Memory B cell (primary cell): ENCODE data around the gene CELSR1.
"Not testable (repeated sequence)": the region's sequence is repeated elsewhere in the genome, so short reads cannot be mapped to it uniquely, and the experiment has no call there.

Source experiments
- ATAC-seq: fragments of 150-1000 bp; cut with Tn5 transposase; 2 replicates; pipeline ENCODE4 v1.10.0; 2021; ENCODE audit warnings: low read depth, mild to moderate bottlenecking, moderate library complexity
- DNase-seq, 2 donors: peaks; one replicate each; pipeline ENCODE4 v3.0.0; 2022; ENCODE audit warnings: low spot score in 2 of 2
- H3K27ac Mint-ChIP-seq: one replicate; pipeline ENCODE4 v1.8.0; 2022; ENCODE audit warnings: mild to moderate bottlenecking, moderate library complexity, mixed read lengths
- H3K27me3 Mint-ChIP-seq: one replicate; pipeline ENCODE4 v1.8.0; 2022; ENCODE audit warnings: mixed read lengths
- H3K36me3 Mint-ChIP-seq: one replicate; pipeline ENCODE4 v1.8.0; 2022; ENCODE audit warnings: mild to moderate bottlenecking, mixed read lengths
- H3K4me1 Mint-ChIP-seq: one replicate; pipeline ENCODE4 v1.8.0; 2022; ENCODE audit warnings: mixed read lengths
- H3K4me3 Mint-ChIP-seq: one replicate; pipeline ENCODE4 v1.8.0; 2022; ENCODE audit warnings: mild to moderate bottlenecking, moderate library complexity, mixed read lengths
- H3K9me3 Mint-ChIP-seq: one replicate; pipeline ENCODE4 v1.8.0; 2022; ENCODE audit warnings: mixed read lengths

Gene CELSR1

DNA sequence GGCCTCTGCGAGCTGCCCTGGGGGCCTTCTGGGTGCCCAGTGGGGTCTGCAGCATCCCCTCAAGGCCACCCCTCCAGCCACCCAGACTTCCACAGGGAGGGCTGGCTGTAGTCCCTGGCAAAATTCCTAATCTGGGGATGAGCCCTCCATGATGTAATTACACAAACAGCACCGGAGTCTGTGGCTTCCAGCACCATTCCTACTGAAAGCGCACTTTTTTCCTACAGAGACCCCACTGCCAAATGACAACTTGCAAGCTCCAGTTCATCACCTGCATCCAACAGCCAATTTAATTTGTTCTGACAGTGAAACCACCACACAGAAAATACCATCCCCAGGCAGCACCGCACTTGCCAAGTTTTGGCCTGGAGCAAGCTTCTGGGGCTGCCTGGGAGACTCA, 131.5 kb downstream of the CELSR1 start:
- no peaks in the 10 kb centered on the region for H3K9me3 Mint-ChIP-seq
- no peaks in the 10 kb centered on the region for H3K27me3 Mint-ChIP-seq
- DNase-seq (no peak), ATAC-seq (no peak)
- peaks cover 15% of the 10 kb centered on the region for H3K36me3 Mint-ChIP-seq
- no peak overlapping the region for H3K4me3 Mint-ChIP-seq
- H3K4me1 Mint-ChIP-seq: peaks cover 3% of the 10 kb centered on the region
- H3K27ac Mint-ChIP-seq: no peak overlapping the region

DNA sequence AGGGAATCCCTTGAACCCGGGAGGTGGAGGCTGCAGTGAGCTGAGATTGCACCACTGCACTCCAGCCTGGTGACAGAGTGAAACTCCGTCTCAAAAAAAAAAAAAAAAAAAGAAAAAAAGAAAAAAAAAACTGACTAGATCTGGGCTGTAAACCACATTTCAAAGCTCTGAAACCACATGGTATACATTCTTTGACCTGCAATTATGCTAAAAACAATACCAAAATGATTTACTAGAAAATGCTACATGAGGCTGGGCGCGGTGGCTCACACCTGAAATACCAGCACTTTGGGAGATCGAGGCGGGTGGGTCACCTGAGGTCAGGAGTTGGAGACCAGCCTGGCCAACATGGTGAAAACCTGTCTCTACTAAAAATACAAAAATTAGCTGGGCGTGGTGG, 133.5 kb downstream of the CELSR1 start:
- not testable (repeated sequence) for H3K27ac Mint-ChIP-seq, DNase-seq, H3K4me3 Mint-ChIP-seq, H3K4me1 Mint-ChIP-seq, ATAC-seq, H3K9me3 Mint-ChIP-seq, H3K27me3 Mint-ChIP-seq
- peaks cover 14% of the 10 kb centered on the region for H3K36me3 Mint-ChIP-seq

DNA sequence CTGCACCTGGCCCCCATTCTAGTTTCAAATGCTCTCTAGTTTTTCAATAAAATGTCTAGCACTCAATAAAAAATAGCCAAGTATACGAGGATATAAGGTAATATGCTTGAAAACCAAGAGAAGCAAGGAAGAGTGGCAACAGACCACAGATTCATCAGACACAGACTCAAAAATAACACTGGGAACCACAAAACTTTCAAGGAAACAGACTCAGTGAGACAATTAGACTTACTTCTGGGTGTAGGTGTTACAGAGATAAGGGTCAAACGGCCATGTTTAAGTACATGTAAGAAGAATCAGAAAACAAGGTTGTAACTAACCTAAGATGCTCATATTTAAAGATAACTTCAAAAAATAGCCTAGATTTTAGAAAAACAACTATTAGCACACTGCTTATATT, 134.9 kb downstream of the CELSR1 start:
- Mint-ChIP-seq H3K27ac (no peak overlapping the region), H3K36me3 (peaks cover 10% of the 10 kb centered on the region)

DNA sequence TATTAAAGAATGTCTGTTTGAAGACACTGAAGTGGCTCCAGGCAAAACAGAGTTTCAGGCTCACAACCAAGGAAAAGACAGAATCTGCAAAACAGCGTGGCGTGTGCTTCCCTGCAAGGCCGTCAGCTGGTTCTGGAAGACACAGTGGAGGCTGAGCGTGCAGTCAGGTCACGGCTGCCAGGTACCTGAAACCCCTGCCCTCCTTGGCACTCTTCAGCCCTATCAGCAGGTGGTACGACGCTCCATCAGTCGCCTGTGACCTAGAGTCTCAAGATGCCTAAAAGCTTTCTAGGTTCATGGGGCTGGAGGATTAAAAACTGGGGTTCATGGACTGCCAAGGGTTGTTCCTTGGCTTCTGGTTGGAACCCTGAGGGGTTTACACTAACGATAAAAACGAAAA, 136.1 kb downstream of the CELSR1 start:
- H3K27me3 Mint-ChIP-seq: no peaks in the 10 kb centered on the region
- no peak overlapping the region for H3K4me3 Mint-ChIP-seq
- DNase-seq (no peak), ATAC-seq (no peak)
- no peaks in the 10 kb centered on the region for H3K9me3 Mint-ChIP-seq
- no peaks in the 10 kb centered on the region for H3K4me1 Mint-ChIP-seq
- peaks cover 6% of the 10 kb centered on the region for H3K36me3 Mint-ChIP-seq
- no peak overlapping the region for H3K27ac Mint-ChIP-seq

More for the DNA sequence above, 134.9 kb downstream of the CELSR1 start:
- no peaks in the 10 kb centered on the region for H3K27me3 Mint-ChIP-seq
- H3K4me1 Mint-ChIP-seq: peaks cover 3% of the 10 kb centered on the region
- no peak for ATAC-seq
- DNase-seq: no peak
- no peak overlapping the region for H3K4me3 Mint-ChIP-seq
- no peaks in the 10 kb centered on the region for H3K9me3 Mint-ChIP-seq

DNA sequence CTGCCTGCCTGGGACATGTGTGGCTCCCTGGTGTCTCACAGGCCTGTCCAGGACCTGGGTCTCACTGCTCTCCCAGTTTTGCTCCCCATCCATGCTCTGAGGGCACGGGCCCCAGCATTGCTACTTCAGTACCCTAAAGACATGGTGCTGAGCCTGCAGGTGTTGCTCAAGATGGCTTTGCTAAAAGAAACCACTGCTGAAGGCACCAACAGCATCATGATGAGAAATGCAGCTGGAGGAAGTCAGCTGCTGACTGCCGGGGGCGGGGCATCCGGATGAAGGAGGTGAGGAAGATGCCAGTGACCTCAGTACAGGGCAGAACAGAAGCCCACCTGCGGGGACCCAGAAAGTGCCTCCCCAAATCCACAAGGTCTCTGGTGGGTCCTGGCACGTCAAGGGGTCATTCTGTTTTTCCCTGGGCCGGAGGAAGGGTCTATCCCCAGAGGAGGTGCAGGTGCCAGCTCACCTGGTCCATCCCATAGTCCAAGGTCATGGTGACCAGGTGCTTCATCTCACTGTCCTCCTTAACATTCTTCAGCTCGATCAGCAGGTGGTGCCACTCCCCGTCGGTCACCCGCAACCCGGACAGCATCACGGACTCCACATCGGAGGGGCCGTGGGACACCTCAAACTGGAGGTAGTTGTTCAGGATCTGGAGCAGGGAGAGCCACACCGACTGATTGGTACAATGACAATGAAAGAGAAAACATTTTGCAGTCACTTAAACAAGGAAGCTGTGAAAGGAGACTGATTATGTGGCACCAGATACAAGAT, 138.0 kb downstream of the CELSR1 start:
- ATAC-seq (no peak), DNase-seq (no peak)
- Mint-ChIP-seq H3K36me3 (peaks cover 10% of the 10 kb centered on the region), H3K9me3 (no peaks in the 10 kb centered on the region), H3K4me1 (no peaks in the 10 kb centered on the region), H3K27me3 (no peaks in the 10 kb centered on the region), H3K27ac (no peak overlapping the region), H3K4me3 (no peak overlapping the region)

DNA sequence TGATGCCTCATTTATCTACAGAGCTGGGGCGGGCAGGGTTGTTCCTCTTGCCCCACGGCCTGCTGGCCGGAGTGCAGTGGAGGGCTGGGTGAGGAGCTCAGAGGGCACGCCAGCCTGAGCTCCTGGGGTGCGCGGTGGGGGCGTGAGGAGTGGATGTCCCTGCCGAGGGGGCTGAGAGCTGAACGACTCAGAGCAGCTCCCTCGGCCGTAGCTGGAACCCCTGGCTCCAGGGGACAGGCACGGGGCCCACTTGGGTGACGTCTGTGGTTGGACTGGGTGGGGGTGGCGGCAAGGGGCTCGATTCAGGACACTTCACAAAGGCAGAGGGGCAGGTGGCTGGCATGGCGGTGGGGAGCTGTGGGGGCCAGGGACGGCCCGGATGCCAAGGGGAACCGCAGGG, 139.5 kb downstream of the CELSR1 start:
- Mint-ChIP-seq H3K27ac (no peak overlapping the region), H3K4me1 (no peaks in the 10 kb centered on the region), H3K36me3 (peaks cover 12% of the 10 kb centered on the region), H3K27me3 (no peaks in the 10 kb centered on the region), H3K4me3 (no peak overlapping the region), H3K9me3 (no peaks in the 10 kb centered on the region)
- ATAC-seq (no peak), DNase-seq (no peak)

DNA sequence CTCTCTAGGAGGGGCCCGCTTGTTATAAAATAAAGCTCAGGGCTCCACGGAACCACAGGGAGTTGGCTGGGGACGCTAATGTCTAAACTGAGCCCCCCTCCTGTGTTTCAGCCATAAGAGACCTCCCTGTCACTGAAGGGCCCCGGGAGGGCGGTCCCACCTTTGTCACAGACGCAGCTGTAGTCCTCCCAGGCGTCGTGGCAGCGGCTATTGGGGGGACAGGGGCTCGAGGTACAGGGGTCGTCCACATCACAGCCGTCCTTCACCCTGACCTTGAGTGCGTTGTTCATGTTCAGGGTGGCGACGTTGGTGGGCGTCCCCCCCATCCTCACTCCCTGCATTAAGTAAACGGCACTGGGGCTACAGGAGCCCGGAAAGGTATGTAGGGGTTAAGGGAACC, 139.9 kb downstream of the CELSR1 start:
- DNase-seq (no peak), ATAC-seq (no peak)
- Mint-ChIP-seq H3K27me3 (no peaks in the 10 kb centered on the region), H3K36me3 (peaks cover 10% of the 10 kb centered on the region), H3K9me3 (no peaks in the 10 kb centered on the region), H3K27ac (no peak overlapping the region), H3K4me1 (no peaks in the 10 kb centered on the region), H3K4me3 (no peak overlapping the region)

DNA sequence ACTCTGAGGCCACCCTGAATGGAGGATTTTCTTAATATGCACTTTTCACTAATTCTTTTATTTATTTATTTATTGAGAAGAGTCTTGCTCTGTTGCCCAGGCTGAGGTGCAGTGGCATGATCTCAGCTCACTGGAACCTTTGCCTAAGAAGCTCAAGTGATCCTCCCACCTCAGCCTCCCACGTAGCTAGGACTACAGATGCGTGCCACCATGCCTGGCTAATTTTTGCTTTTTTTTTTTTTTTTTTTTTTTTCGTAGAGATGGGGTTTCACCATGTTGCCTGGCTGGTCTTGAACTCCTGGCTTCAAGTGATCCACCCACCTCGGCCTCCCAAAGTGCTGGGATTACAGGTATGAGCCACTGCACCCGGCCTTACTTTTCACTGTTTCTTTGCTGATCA, 140.4 kb downstream of the CELSR1 start:
- H3K4me1 Mint-ChIP-seq, H3K27ac Mint-ChIP-seq, H3K9me3 Mint-ChIP-seq, ATAC-seq, H3K27me3 Mint-ChIP-seq, H3K4me3 Mint-ChIP-seq, DNase-seq: not testable (repeated sequence)
- H3K36me3 Mint-ChIP-seq: peaks cover 10% of the 10 kb centered on the region

DNA sequence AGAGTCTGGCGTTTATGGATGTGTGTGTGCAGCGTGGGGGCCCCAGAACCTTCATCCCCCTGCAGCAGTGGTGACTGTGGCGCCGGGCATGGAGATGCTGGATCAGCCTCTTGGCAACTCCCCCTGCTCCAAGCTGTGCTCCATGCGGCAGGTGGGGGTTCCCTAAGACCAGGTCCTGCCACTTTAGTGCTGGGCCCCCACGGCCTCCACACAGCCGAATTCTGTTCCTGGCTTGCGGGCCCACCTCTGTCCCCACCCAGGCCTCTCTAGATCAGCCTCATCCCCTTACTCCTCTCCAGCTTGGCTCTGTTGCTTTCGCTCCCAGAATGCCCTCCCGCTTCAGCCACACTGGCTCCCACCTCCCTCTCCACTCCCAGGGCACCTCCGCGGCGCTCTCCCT, 142.3 kb downstream of the CELSR1 start:
- Mint-ChIP-seq H3K4me1 (no peaks in the 10 kb centered on the region), H3K27ac (no peak overlapping the region), H3K36me3 (peaks cover 11% of the 10 kb centered on the region), H3K4me3 (no peak overlapping the region), H3K27me3 (no peaks in the 10 kb centered on the region), H3K9me3 (no peaks in the 10 kb centered on the region)
- ATAC-seq: no peak
- no peak for DNase-seq

DNA sequence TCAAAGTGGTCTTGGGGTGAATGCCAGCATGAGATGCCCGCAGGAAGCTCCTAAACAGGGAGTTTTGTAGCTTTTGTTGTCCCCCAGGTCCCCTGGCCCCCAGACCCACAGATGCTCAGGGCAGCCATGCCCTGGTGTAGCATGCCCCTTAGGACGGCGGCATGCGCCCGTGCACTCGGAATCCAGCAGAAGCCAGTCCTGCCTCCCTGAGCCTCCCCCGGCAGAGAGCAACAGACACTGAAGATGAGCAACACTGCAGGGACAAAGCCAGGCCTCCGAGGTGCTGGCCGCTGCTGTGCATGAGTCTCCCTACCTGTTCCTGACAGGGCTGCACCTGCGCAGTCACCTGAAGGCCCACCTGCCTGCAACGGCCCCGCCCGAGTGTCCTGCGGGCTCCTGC, 142.8 kb downstream of the CELSR1 start:
- no peak for DNase-seq
- Mint-ChIP-seq H3K4me3 (no peak overlapping the region), H3K36me3 (peaks cover 11% of the 10 kb centered on the region), H3K27ac (no peak overlapping the region), H3K27me3 (no peaks in the 10 kb centered on the region), H3K9me3 (no peaks in the 10 kb centered on the region), H3K4me1 (no peaks in the 10 kb centered on the region)
- no peak for ATAC-seq

DNA sequence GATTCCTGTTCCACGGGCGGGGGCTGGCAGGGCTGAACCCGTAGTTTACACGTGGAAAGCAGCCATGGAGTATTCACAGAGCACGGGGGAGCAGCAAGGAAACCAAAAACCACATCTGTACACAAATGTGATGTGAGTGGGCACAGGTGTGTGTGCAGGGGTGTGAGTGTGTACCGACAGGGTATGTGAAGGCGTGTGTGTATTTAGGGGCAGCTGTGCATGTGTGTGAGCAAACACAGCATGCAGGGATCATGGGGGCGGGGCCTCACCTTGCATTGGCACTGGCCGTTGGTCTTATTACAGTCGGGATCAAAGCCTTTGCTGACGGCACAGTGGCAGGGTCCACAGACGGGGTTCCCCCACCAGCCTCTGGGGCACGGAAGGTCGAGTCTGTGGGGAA, 143.5 kb downstream of the CELSR1 start:
- no peak overlapping the region for H3K4me3 Mint-ChIP-seq
- peaks cover 9% of the 10 kb centered on the region for H3K36me3 Mint-ChIP-seq
- ATAC-seq (no peak), DNase-seq (no peak)
- no peak overlapping the region for H3K27ac Mint-ChIP-seq
- no peaks in the 10 kb centered on the region for H3K27me3 Mint-ChIP-seq
- no peaks in the 10 kb centered on the region for H3K9me3 Mint-ChIP-seq
- H3K4me1 Mint-ChIP-seq: no peaks in the 10 kb centered on the region

DNA sequence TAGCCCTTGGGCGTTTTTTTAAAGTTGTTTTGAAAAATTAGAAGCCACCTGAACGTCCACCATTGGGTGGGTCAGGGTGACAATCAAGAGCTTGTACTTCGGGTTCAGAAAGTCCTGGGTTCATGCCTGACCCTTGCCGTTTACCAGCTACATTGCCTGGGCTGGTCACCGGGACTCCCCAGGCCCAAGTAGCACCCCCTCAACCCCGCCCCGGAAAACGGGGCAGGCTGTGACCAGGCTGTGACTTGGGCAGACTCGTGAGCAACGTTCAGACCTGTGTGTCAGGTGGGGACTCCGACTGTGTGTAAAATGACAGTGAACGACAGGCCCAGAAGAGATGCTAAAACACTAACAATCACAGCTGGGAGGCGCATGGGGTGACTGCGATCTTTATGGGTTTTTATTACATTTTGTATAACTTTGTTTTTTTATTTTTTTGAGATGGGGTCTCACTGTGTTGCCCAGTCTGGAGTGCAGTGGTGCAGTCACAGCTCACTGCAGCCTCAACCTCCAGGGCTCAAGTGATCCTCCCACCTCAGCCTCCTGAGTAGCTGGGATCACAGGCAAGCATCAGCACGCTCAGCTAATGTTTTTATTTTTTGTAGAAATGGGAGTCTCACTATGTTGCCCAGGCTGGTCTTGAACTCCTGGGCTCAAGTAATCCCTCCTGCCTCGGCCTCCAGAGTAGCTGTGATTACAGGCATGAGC, 145.1 kb downstream of the CELSR1 start:
- no peaks in the 10 kb centered on the region for H3K4me1 Mint-ChIP-seq
- H3K36me3 Mint-ChIP-seq: peaks cover 9% of the 10 kb centered on the region
- H3K4me3 Mint-ChIP-seq: no peak overlapping the region
- no peaks in the 10 kb centered on the region for H3K27me3 Mint-ChIP-seq
- DNase-seq: no peak
- no peaks in the 10 kb centered on the region for H3K9me3 Mint-ChIP-seq
- H3K27ac Mint-ChIP-seq: no peak overlapping the region
- no peak for ATAC-seq

DNA sequence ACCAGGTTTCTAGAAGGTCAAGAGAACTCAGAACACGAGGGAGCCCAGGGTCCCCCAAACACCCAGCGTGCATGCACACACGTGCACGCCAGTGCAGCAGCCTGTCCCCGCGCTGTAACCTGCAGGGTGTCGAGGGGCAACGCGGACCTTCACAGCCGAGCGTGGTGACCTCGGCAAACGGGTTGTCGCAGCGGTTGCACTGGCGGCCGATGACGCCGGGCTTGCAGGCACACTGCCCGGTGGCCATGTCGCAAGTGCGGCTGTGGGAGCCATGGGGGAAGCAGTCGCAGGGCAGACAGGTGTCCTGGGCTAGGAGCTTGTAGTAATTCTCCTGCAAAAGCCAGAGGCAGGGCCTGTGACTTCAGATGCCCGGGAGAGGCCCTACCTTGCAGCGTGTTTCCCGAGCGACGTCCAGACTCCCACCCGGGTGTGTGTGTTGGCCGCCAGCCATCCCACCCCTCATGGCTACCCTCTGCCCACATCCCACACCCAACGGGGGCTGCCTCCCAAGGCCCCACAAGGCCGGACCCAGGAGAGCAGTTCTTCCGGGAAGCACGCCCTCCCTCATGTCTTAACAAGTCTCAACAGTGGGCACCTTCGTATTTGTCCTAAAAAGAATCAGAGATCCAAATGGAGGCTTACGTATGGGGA, 145.8 kb downstream of the CELSR1 start:
- no peak overlapping the region for H3K4me3 Mint-ChIP-seq
- no peaks in the 10 kb centered on the region for H3K27me3 Mint-ChIP-seq
- no peaks in the 10 kb centered on the region for H3K9me3 Mint-ChIP-seq
- peaks cover 9% of the 10 kb centered on the region for H3K36me3 Mint-ChIP-seq
- ATAC-seq: no peak
- no peak for DNase-seq
- H3K27ac Mint-ChIP-seq: no peak overlapping the region
- no peaks in the 10 kb centered on the region for H3K4me1 Mint-ChIP-seq

DNA sequence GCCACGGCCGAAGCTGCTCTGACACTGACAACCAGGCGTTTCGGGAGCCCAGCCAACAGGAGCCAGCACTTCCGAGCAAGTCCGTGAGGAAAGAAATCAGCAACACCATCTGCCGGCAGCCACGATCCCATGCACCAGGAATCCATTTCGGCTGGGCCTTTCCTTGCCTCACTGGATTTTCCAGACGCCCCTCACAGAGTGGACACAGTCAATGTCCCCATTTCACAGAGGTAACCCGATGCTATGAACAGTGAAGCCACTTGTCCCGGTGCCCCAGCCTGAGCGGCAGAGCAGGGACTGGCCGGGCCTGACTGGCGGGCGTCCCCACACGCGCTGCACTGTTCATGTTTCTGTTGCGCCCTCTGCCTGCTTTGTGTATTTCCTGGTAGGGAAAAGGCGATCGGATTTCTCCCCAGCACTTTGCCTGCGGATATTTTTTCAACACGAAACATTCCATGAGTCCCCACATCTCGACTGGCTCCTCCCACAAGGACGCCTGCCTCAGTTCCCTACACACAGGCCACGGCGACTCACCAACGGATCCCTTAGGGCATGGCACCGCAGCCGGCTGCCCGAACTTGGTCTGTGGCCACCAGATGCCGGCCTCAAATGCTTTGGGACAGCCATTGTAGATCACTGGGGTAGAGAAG, 146.6 kb downstream of the CELSR1 start:
- no peaks in the 10 kb centered on the region for H3K9me3 Mint-ChIP-seq
- no peak overlapping the region for H3K4me3 Mint-ChIP-seq
- DNase-seq: no peak
- no peak overlapping the region for H3K27ac Mint-ChIP-seq
- peaks cover 10% of the 10 kb centered on the region for H3K36me3 Mint-ChIP-seq
- no peaks in the 10 kb centered on the region for H3K4me1 Mint-ChIP-seq
- no peaks in the 10 kb centered on the region for H3K27me3 Mint-ChIP-seq
- ATAC-seq: no peak
